Right atrium auricular region (tissue), 2 donors: ENCODE measurements around the gene ASXL1. TPM values are rescaled to one million over a fixed set of nuclear protein-coding genes. Genes with fewer than 3 reads are reported as not detected.
"Not testable (repeated sequence)": the region's sequence is repeated elsewhere in the genome, so short reads cannot be mapped to it uniquely, and the experiment has no call there.

ENCODE experiments used
- DNase-seq: peaks from one replicate; pipeline ENCODE4 v3.0.0-alpha.2; 2019; ENCODE audit warnings: low spot score
- H3K27ac ChIP-seq, 2 donors: fragments of 200-600 bp; sonication (generic); 1 replicate in 1 of 2; 2 replicates in 1 of 2; pipeline ENCODE4 v1.5.1; 2016 to 2019
- H3K27me3 ChIP-seq, 2 donors: fragments of 200-600 bp; sonication (generic); one replicate each; pipeline versions ENCODE4 v1.5.1 to v1.6.0; 2017 to 2019
- H3K36me3 ChIP-seq: fragments of 200-600 bp; sonication (generic); one replicate; pipeline ENCODE4 v1.5.1; 2016
- H3K4me1 ChIP-seq, 2 donors: fragments of 200-600 bp; sonication (generic); one replicate each; pipeline versions ENCODE4 v1.5.1 to v1.6.0; 2017 to 2019
- H3K4me3 ChIP-seq, 2 donors: fragments of 200-600 bp; sonication (generic); 1 replicate in 1 of 2; 2 replicates in 1 of 2; pipeline ENCODE4 v1.5.1; 2017 to 2019; ENCODE audit warnings: mild to moderate bottlenecking in 1 of 2, moderate library complexity in 1 of 2
- H3K9me3 ChIP-seq, 2 donors: fragments of 200-600 bp; sonication (generic); one replicate each; pipeline ENCODE4 v1.5.1; 2019
- CTCF ChIP-seq, 2 donors: fragments of 200-600 bp; sonication (generic); IDR thresholded peaks; one replicate each; pipeline ENCODE4 v1.5.1; 2019; ENCODE audit warnings: antibody characterized with exemption in 2 of 2
- total RNA-seq, 2 donors: library from RNA; depleted of rRNA; stranded (reverse); fragments of >200 nt; gene quantifications; one replicate each; pipeline ENCODE4 v1.1.0, GENCODE V29; 2016

ASXL1 gene
- total RNA-seq, 2 donors from 2014 or later, result 15.9 to 30.5 TPM

GRCh38 chr20:32462900-32463641 lies 104.9 kb downstream of the ASXL1 start:
- Histone ChIP-seq H3K9me3 (no peaks in the 10 kb centered on the region), H3K27me3 (no peaks in the 10 kb centered on the region), H3K27ac (no peak overlapping the region), H3K4me3 (no peak overlapping the region), H3K4me1 (peaks cover 0 to 51% of the 10 kb centered on the region in 2 donors), H3K36me3 (no peaks in the 10 kb centered on the region)
- TF ChIP-seq CTCF (IDR thresholded peaks at IDR 0.05), result no peak
- DNase-seq, result no peak

GRCh38 chr20:32463642-32464400 lies 105.7 kb downstream of the ASXL1 start:
- no peak overlapping the region for H3K4me3 ChIP-seq
- TF ChIP-seq CTCF (IDR thresholded peaks at IDR 0.05), result no peak
- DNase-seq, result no peak
- H3K36me3 ChIP-seq, result no peaks in the 10 kb centered on the region
- H3K4me1 ChIP-seq, result peaks cover 0 to 50% of the 10 kb centered on the region in 2 donors
- no peaks in the 10 kb centered on the region for H3K27me3 ChIP-seq
- H3K27ac ChIP-seq, result no peak overlapping the region
- no peaks in the 10 kb centered on the region for H3K9me3 ChIP-seq

- no peak for DNase-seq
- H3K9me3 ChIP-seq, result no peaks in the 10 kb centered on the region
- H3K27ac ChIP-seq, result no peak overlapping the region
- no peak overlapping the region for H3K4me3 ChIP-seq
- H3K27me3 ChIP-seq, result no peaks in the 10 kb centered on the region
- no peaks in the 10 kb centered on the region for H3K36me3 ChIP-seq
- TF ChIP-seq CTCF (IDR thresholded peaks at IDR 0.05), result no peak
- peaks cover 0 to 58% of the 10 kb centered on the region in 2 donors for H3K4me1 ChIP-seq
These were observed 106.4 kb downstream of the ASXL1 start for GRCh38 chr20:32464401-32465091.

- Histone ChIP-seq H3K4me3 (no peak overlapping the region), H3K27ac (peak overlapping the region; percentile 18 to 29), H3K27me3 (no peaks in the 10 kb centered on the region), H3K36me3 (no peaks in the 10 kb centered on the region), H3K4me1 (peaks cover 0 to 65% of the 10 kb centered on the region in 2 donors), H3K9me3 (no peaks in the 10 kb centered on the region)
- peak; percentile 81 for DNase-seq
- no peak for TF ChIP-seq CTCF (IDR thresholded peaks at IDR 0.05)
These were observed 107.2 kb downstream of the ASXL1 start for GRCh38 chr20:32465092-32465900.

GRCh38 chr20:32465901-32466675 lies 108.0 kb downstream of the ASXL1 start:
- Histone ChIP-seq H3K4me1 (peaks cover 0 to 73% of the 10 kb centered on the region in 2 donors), H3K27ac (peak overlapping the region; percentile 18 to 29)
- H3K4me3 ChIP-seq, H3K36me3 ChIP-seq, DNase-seq, H3K9me3 ChIP-seq, H3K27me3 ChIP-seq: not testable (repeated sequence)
